Measurements from ENCODE around the gene ZNF789. TPM values are rescaled to one million over a fixed set of nuclear protein-coding genes. Genes with fewer than 3 reads are reported as not detected.
A peak's percentile ranks its signal among the peaks of the same experiment; 100 is the strongest.

Gene ZNF789
- total and polyA plus RNA-seq, 9 of the 15 experiments (the other 6 are each of a cell fraction or from before 2014, with no cell fraction given), result 6.1 to 57.0 (median 24.8) TPM

GRCh38 chr7:99472561-99473314 lies at the start of gene ZNF789 (continued):
- TF ChIP-seq CEBPZ (IDR thresholded peaks at IDR 0.05; ENCODE audit: borderline replicate concordance, low read depth, low read length) (0 out of 2 replicates have a peak, but pooled peaks have one; percentile 19), MXD1 (CRISPR knock-in tag; IDR thresholded peaks at IDR 0.05; ENCODE audit: borderline replicate concordance, poor library complexity, severe bottlenecking) (no peak), SMARCC2 (IDR thresholded peaks at IDR 0.05; ENCODE audit: low read depth) (0 out of 2 replicates have a peak, but pooled peaks have one; percentile 20), ZNF217 (CRISPR knock-in tag; IDR thresholded peaks at IDR 0.05) (no peak), MCM2 (IDR thresholded peaks at IDR 0.05; ENCODE audit: low read depth) (no peak), HBP1 (CRISPR knock-in tag; IDR thresholded peaks at IDR 0.05) (peak; percentile 96), E2F4 (CRISPR knock-in tag; IDR thresholded peaks at IDR 0.05; ENCODE audit: low read depth) (no peak), MITF (IDR thresholded peaks at IDR 0.05) (peak; percentile 51; the same call in 1 of the 2 replicates), PRMT5 (CRISPR knock-in tag; IDR thresholded peaks at IDR 0.05) (no peak), POLR3G (IDR thresholded peaks at IDR 0.05; ENCODE audit: extremely low read depth, insufficient read length, insufficient replicate concordance) (no peak), NR4A1 (CRISPR knock-in tag; IDR thresholded peaks at IDR 0.05) (no peak), NR4A1 (tag; IDR thresholded peaks at IDR 0.05) (no peak), ZFP91 (CRISPR knock-in tag; IDR thresholded peaks at IDR 0.05) (no peak), HLTF (IDR thresholded peaks at IDR 0.05) (peak; percentile 80; the same call in 1 of the 2 replicates), GABPA (tag; conservative IDR thresholded peaks at IDR 0.05; ENCODE audit: low read depth) (peak; percentile 47; the same call in 1 of the 2 replicates), SMARCA4 (IDR thresholded peaks at IDR 0.05) (no peak)

Data from K562 (cell line).